ENCODE data around the gene OVOL1.

GRCh38 chr11:65778901-65779668, 7.8 kb upstream of the OVOL1 start:
- TF ChIP-seq CTCF (IDR thresholded peaks at IDR 0.05), result no peak
- no peak for TF ChIP-seq POLR2A (IDR thresholded peaks at IDR 0.05)

Measured in heart left ventricle (tissue), 13 donors.